Thyroid gland (tissue), 4 donors: ENCODE results near the gene ZSWIM5. TPM values are rescaled to one million over a fixed set of nuclear protein-coding genes. Genes with fewer than 3 reads are reported as not detected.

Experiments used
- DNase-seq, 2 donors: peaks; one replicate each; pipeline ENCODE4 v3.0.0-alpha.2; 2019
- H3K27ac ChIP-seq, 3 donors: fragments of 200-600 bp; sonication (generic); 1 replicate in 2 of 3; 2 replicates in 1 of 3; pipeline ENCODE4 v1.5.1; 2016 to 2019; ENCODE audit warnings: mild to moderate bottlenecking in 1 of 3, moderate library complexity in 1 of 3
- H3K27me3 ChIP-seq: fragments of 200-600 bp; sonication (generic); one replicate; pipeline ENCODE4 v1.5.1; 2019
- H3K36me3 ChIP-seq, 2 donors: fragments of 200-600 bp; sonication (generic); one replicate each; pipeline ENCODE4 v1.5.1; 2016 to 2019
- H3K4me1 ChIP-seq, 2 donors: fragments of 200-600 bp; sonication (generic); one replicate each; pipeline ENCODE4 v1.5.1; 2017 to 2019
- H3K4me3 ChIP-seq, 3 donors: fragments of 200-600 bp; sonication (generic); replicated peaks in 1 of 3; 1 replicate in 2 of 3; 2 replicates in 1 of 3; pipeline ENCODE4 v1.5.1; 2016; ENCODE audit warnings: mild to moderate bottlenecking in 1 of 3
- H3K9me3 ChIP-seq: fragments of 200-600 bp; sonication (generic); one replicate; pipeline ENCODE4 v1.5.1; 2017
- POLR2A ChIP-seq, 2 donors: fragments of 450-650 bp; IDR thresholded peaks; one replicate each; pipeline ENCODE4 v1.6.1; 2017; ENCODE audit warnings: antibody characterized with exemption in 2 of 2, mild to moderate bottlenecking in 2 of 2, moderate library complexity in 1 of 2
- WGBS, 2 donors: methylation state at CpG; one replicate each; pipeline ENCODE4 v1.1.5; 2017; 5-methylcytosine and 5-hydroxymethylcytosine counted together
- intact Hi-C: fragments of 100-400 bp; cut with DNase I; formaldehyde crosslinking; loops from one replicate; pipeline ENCODE4 v1.15.1; 2023
- total RNA-seq, 4 donors: library from RNA; depleted of rRNA; stranded (reverse); fragments of >200 nt; gene quantifications; one replicate each; pipeline ENCODE4 v1.2.3, GENCODE V29; 2016
- TF ChIP-seq, protein P1 (sequence below), 6 experiments: fragments of 200-600 bp in 3 of 6; fragments of 450-650 bp in 3 of 6; sonication (generic) in 3 of 6; IDR thresholded peaks; one replicate each; pipeline ENCODE4 v1.5.1; 2016 to 2019; ENCODE audit warnings: antibody characterized with exemption in 6 of 6, mild to moderate bottlenecking in 2 of 6, inconsistent platforms in 1 of 6, moderate library complexity in 1 of 6

ZSWIM5 gene
- total RNA-seq, 4 donors from 2014 or later: 6.3 to 15.4 (median 12.5) TPM

DNA sequence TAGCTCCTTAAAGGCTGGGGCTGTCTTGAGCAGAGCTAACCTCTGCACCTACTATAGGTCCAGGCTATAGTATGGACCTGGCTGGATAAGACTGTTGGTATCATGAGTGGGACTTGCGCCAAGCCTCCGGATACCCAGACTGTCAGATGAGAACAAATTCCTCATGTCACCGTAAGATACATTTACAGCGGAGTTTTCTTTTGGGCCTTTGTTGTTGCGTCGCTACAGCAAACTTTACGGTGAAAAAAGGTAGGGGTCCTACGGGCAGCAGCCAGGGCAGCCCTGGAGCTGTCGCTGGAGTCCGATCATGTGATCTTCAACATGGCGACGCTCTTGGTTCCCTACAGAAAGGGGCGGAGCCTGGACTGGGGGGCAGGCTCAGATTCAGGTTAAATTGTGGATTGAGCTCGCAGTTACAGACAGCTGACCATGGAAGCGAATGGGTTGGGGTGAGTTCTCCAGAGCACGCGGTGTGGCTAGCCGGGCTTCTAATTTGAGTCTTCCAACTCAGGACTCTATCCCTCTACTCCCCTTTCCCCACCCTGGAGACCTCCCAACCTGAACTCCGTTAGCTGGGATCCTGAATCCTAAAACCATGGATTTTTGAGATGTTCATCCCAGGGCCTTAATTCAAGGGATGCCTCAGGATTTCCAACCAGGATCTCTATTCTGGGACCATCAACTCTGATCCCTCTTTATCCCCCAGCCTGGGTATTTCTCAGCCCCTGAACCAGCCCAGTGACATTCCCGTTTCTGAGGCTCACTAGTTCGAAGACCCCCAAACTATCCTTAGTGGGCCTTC is 194.4 kb downstream of the ZSWIM5 start, which contains the start of gene UROD:
TSS of gene UROD (plus strand) at position 418 of the 802 bp plus-strand sequence. CDS start at position 430, 12 bp downstream.
- WGBS, 2 donors: 1 to 2% methylated on average over 17 to 21 of the region's 21 CpGs
- Histone ChIP-seq H3K27ac (peak within 1 kb of the TSS; percentile 61 to 77 (median 70)), H3K4me1 (peaks cover 30 to 41% of the 10 kb centered on the region in 2 donors), H3K27me3 (no peaks in the 10 kb centered on the region), H3K4me3 (peak within 1 kb of the TSS; percentile 73 to 81 (median 76)), H3K9me3 (no peaks in the 10 kb centered on the region), H3K36me3 (peaks cover 23 to 24% of the 10 kb centered on the region in 2 donors)
- TF ChIP-seq POLR2A (IDR thresholded peaks at IDR 0.05): peak; percentile 4 to 60
- TF ChIP-seq, protein P1, sequence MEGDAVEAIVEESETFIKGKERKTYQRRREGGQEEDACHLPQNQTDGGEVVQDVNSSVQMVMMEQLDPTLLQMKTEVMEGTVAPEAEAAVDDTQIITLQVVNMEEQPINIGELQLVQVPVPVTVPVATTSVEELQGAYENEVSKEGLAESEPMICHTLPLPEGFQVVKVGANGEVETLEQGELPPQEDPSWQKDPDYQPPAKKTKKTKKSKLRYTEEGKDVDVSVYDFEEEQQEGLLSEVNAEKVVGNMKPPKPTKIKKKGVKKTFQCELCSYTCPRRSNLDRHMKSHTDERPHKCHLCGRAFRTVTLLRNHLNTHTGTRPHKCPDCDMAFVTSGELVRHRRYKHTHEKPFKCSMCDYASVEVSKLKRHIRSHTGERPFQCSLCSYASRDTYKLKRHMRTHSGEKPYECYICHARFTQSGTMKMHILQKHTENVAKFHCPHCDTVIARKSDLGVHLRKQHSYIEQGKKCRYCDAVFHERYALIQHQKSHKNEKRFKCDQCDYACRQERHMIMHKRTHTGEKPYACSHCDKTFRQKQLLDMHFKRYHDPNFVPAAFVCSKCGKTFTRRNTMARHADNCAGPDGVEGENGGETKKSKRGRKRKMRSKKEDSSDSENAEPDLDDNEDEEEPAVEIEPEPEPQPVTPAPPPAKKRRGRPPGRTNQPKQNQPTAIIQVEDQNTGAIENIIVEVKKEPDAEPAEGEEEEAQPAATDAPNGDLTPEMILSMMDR (IDR thresholded peaks at IDR 0.05): peak in 1 of 6 experiments; percentile 43
- peak; percentile 93 to 95 for DNase-seq
- intact Hi-C loops: loop anchor here (5.0 to 10.0 kb wide), 4 partner anchors 170 to 553 kb away; partner anchors contain the start of genes PTCH2 and ZSWIM5

- peak; percentile 76 to 77 for DNase-seq
- H3K4me3 ChIP-seq: peak within 1 kb of the TSS; percentile 73 to 81 (median 76)
- peaks cover 32 to 33% of the 10 kb centered on the region in 2 donors for H3K36me3 ChIP-seq
- no peaks in the 10 kb centered on the region for H3K9me3 ChIP-seq
- TF ChIP-seq, protein P1 (IDR thresholded peaks at IDR 0.05): no peak
- peak in 1 of 2 donors; percentile 63 for TF ChIP-seq POLR2A (IDR thresholded peaks at IDR 0.05)
- peak within 1 kb of the TSS; percentile 61 to 77 (median 70) for H3K27ac ChIP-seq
- intact Hi-C loops: loop anchor here (5.0 to 10.0 kb wide), 4 partner anchors 169 to 554 kb away; partner anchors contain the start of genes PTCH2 and ZSWIM5
- H3K27me3 ChIP-seq: no peaks in the 10 kb centered on the region
- 5 to 9% methylated on average over 7 to 19 of the region's 62 CpGs for WGBS, 2 donors
- H3K4me1 ChIP-seq: peaks cover 30 to 41% of the 10 kb centered on the region in 2 donors
Observed at GRCh38 chr1:45010855-45011811, 195.3 kb downstream of the ZSWIM5 start, which contains the start of gene HECTD3. Gene HECTD3, minus strand, starts transcription at chr1:45011324. Its CDS starts 67 bp downstream, at chr1:45011257.

GRCh38 chr1:45009956-45010854 is 196.2 kb downstream of the ZSWIM5 start:
- peaks cover 42% of the 10 kb centered on the region in 2 donors for H3K36me3 ChIP-seq
- DNase-seq: peak; percentile 44 to 52
- H3K4me1 ChIP-seq: peaks cover 30 to 41% of the 10 kb centered on the region in 2 donors
- H3K27me3 ChIP-seq: no peaks in the 10 kb centered on the region
- H3K27ac ChIP-seq: peak overlapping the region in 2 of 3 donors; percentile 47 to 64
- intact Hi-C loops: loop anchor here (5.0 to 10.0 kb wide), 4 partner anchors 168 to 555 kb away; partner anchors contain the start of genes PTCH2 and ZSWIM5
- 24 to 25% methylated on average over 28 to 31 of the region's 41 CpGs for WGBS, 2 donors
- no peak for TF ChIP-seq POLR2A (IDR thresholded peaks at IDR 0.05)
- TF ChIP-seq, protein P1 (IDR thresholded peaks at IDR 0.05): no peak
- peak overlapping the region; percentile 73 to 81 (median 76) for H3K4me3 ChIP-seq
- no peaks in the 10 kb centered on the region for H3K9me3 ChIP-seq

DNA sequence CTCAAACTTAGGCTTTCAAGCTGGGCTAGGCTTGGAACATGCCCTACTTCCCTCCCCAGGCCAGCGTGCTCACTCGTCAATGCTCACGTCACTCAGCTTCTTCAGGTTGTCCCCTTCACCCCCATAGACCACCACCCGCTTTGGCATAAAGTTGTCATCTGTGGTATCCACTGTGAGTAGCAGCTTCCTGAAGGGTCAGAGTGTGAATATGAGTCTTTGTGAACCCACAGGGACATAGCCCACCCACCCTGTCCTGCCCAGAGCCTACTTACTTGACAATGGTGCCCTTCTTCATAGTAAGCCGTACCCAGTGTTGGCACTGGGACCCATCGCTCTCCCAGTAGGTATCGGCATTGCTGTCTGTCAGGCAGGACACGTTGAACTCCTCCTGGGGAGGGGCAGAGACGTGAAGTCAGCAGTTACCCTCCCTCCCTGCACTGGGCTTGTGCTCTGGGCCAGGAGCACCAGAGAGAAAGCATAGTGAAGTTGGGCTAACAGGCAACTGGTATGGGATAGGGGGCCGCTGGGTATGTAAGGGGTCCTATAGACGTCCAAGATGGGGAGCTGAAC is 197.0 kb downstream of the ZSWIM5 start:
- no peak for DNase-seq
- WGBS, 2 donors: 87 to 96% methylated on average over 8 to 11 of the region's 11 CpGs
- Histone ChIP-seq H3K9me3 (no peaks in the 10 kb centered on the region), H3K4me3 (no peak overlapping the region), H3K4me1 (peaks cover 30 to 34% of the 10 kb centered on the region in 2 donors), H3K36me3 (peaks cover 50% of the 10 kb centered on the region in 2 donors), H3K27ac (no peak overlapping the region), H3K27me3 (no peaks in the 10 kb centered on the region)
- TF ChIP-seq POLR2A (IDR thresholded peaks at IDR 0.05): no peak
- TF ChIP-seq, protein P1 (IDR thresholded peaks at IDR 0.05): no peak
- intact Hi-C loops: no loop called here
